DMS79 (cell line): ENCODE results near the gene PDE4A.

ENCODE experiments used
- DNase-seq: peaks from one replicate; lab custom pipeline; 2025; lab: John Stamatoyannopoulos, UW

The PDE4A gene

GRCh38 chr19:10510301-10510802, 90.0 kb downstream of the PDE4A start:
- no peak for DNase-seq

GRCh38 chr19:10513223-10513622, 92.9 kb downstream of the PDE4A start:
- no peak for DNase-seq

DNA sequence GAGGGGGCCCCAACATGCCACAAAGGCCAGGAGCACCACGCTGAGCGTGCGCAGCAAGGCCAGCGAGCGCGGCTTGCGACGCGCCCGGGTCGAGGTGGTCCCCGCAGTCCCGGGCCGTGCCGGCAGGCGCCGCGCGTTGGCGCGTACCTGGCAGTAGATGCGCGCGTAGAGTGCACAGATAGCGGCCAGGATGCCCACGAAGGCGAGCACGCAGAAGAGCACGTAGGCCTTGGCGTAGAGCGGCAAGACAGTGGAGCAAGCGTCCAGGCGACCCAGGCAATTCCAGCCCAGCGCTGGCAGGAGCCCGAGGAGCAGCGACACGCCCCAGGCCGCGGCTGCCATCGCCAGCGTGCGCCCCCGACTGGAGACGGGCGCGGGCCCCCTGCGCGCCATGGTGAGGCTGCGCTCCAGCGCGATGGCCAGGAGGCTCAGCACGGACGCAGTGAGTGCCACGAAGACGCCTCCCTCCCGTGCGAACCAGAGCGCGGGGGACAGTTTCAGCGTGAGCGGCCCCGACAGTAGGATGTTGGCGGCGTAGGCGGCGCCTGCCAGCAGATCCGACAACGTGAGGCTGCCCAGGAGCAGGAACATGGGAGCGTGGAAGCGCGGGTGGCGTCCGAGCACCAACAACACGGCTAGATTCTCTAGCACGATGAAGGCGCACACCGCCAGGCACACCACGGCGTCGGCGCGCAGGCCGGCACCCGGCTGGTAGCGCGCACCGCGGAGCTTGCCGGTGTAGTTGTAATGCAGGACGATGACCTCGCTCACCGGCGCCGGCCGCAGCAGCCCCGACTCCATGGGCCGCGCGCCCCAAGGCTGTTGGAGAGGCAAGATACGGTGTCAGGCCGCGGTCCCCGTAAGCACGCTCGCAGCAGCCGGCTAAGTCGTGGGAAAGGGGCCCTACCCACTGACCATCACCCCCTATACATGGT, 94.1 kb downstream of the PDE4A start:
- no peak for DNase-seq

DNA sequence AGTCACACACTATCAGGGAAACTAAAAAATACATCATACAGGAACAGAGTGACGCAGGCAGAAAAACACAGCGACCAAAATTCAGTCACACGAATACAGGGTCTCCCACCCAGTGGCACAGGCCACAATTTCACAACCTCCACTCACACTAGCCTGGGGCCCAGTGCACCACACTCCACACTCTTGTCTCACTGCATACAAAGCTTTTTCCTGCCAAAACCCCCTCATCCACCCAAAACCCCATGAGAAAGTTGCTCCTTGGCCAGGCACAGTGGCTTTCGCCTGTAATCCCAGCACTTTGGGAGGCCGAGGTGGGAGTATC, 95.7 kb downstream of the PDE4A start:
- DNase-seq, result no peak

GRCh38 chr19:10516671-10517286, 96.4 kb downstream of the PDE4A start:
- no peak for DNase-seq

GRCh38 chr19:10517361-10517759, 97.0 kb downstream of the PDE4A start, which contains the start of gene S1PR5:
Gene S1PR5, minus strand, starts transcription at chr19:10517447. Its CDS starts 2,436 bp downstream, at chr19:10515011.
- no peak for DNase-seq

GRCh38 chr19:10517760-10518443, 97.6 kb downstream of the PDE4A start:
- DNase-seq, result no peak

DNA sequence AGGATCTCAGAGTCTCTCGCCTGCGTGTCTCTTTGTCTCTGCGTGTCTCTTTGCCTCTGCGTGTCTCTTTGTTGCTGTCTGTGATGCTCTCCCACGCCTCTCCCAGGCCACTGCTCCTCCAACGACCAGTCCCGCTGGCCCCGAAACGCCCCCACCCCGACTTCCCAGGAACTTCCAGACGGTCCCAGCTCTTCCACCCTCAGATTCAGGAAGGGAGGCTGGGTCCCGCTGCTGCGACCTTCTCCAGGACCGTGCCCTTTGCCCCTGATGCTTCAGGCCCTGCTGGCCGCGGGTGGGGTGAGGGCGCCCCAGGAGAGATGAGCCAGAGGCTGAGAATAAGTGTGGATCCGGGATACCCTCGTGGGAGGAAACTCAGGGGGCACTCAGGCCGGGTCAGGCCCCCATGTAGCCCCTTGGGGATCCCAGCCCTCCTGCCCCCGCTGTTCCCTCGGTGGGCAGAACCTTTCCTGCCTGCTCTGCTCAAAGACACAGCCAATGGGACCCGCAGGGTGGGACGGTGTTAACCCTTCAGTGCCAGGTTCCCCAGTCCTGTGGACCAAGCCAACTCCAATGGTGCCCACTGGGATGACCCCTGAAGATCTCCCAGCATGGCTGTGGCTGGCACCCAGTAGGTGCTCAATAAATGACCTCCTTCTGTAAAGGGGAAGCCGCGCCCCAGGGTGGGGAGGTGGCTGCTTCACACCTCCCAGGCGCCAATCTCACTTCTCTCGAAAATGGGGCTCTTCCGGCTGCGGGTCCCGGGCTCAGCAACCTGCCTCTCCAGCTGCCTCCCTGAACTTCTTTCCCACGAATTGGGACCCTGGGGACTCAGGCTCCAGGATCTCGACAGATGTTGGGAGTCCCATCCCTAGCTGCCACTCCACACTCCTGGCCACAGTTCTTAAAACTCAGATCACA, 98.4 kb downstream of the PDE4A start:
- no peak for DNase-seq
